ENCODE data around the gene CELSR2.

DNA sequence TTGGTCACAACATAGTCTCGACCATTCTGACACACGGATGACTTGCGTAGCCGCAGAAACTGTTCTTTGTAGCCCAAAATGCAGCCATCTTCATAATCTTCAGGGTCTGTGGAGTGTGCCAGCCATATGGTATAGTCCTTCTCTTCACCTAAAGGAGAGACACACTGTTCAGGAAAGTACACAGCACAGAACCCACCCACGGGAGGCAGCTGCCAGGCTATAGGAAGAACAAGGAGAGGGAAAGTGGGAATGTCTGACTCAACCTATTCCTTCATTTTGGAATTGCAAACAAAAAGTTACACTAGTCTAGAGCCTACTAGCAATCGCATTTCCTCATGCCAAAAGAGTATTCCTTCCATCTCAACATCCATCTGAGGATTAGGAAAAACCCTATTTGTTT lies 73.6 kb downstream of the CELSR2 start:
- TF ChIP-seq, protein P1, sequence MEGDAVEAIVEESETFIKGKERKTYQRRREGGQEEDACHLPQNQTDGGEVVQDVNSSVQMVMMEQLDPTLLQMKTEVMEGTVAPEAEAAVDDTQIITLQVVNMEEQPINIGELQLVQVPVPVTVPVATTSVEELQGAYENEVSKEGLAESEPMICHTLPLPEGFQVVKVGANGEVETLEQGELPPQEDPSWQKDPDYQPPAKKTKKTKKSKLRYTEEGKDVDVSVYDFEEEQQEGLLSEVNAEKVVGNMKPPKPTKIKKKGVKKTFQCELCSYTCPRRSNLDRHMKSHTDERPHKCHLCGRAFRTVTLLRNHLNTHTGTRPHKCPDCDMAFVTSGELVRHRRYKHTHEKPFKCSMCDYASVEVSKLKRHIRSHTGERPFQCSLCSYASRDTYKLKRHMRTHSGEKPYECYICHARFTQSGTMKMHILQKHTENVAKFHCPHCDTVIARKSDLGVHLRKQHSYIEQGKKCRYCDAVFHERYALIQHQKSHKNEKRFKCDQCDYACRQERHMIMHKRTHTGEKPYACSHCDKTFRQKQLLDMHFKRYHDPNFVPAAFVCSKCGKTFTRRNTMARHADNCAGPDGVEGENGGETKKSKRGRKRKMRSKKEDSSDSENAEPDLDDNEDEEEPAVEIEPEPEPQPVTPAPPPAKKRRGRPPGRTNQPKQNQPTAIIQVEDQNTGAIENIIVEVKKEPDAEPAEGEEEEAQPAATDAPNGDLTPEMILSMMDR (IDR thresholded peaks at IDR 0.05) = no peak
- no peak for TF ChIP-seq POLR2A (IDR thresholded peaks at IDR 0.05)

Measured in esophagus squamous epithelium (tissue), 4 donors.